Measurements from ENCODE around the gene CACUL1. TPM values are rescaled to one million over a fixed set of nuclear protein-coding genes. Genes with fewer than 3 reads are reported as not detected.

CACUL1 gene
- total and polyA plus RNA-seq, 9 donors, result 13.6 to 31.1 (median 19.4) TPM

DNA sequence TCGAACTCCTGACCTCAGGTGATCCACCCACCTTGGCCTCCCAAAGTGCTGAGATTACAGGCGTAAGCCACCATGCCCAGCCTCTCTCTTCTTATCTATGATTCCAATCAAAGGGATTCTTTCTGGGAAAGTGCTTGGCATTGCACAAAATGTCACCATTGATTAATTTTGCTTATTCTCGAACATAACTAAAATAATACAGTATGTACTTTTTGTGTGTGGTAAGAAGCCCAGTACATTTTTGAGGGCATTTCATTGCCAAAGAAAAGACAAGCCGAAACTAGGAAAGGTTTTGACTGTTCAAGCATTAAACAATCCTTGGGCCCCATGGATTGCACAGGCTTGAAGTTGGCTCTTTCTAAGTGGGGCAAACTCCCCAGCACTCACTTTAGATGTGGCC is 18.3 kb upstream of the CACUL1 start:
- Histone ChIP-seq H3K9me3 (replicated peaks; ENCODE audit: control insufficient read depth, low read depth, low read length) (no peaks in the 10 kb centered on the region), H3K36me3 (ENCODE audit: control insufficient read depth, insufficient read depth, low read length) (no peaks in the 10 kb centered on the region), H3K27me3 (ENCODE audit: control insufficient read depth, insufficient read depth, low read length) (no peaks in the 10 kb centered on the region), H3K4me3 (ENCODE audit: low read length) (no peak overlapping the region), H3K4me1 (ENCODE audit: control insufficient read depth, insufficient read depth, low read length) (no peaks in the 10 kb centered on the region), H3K27ac (ENCODE audit: low read length) (no peak overlapping the region)
- no peak for DNase-seq
- WGBS (ENCODE audit: insufficient coverage), result no CpG with 5 or more reads among the region's 4 CpGs

DNA sequence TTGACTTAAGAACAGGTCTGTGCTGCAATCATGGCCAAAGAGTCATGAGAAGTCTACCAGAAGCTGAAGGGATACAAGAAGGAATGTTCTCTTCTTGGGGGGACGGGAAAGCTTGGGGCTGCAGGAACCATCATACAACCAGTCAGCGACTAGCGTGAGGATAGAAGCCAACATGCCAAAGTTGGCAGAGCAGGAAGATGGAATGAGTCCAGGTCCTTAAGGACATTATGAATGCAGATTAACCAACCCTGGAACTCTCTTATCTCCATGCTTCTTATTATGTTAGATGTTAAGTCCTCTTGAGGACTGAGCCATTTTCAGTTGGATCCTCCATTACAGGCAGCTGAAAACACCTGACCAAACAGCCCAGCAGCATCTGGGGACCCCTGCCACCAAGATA is 17.2 kb upstream of the CACUL1 start:
- Histone ChIP-seq H3K36me3 (ENCODE audit: control insufficient read depth, insufficient read depth, low read length) (no peaks in the 10 kb centered on the region), H3K9me3 (replicated peaks; ENCODE audit: control insufficient read depth, low read depth, low read length) (no peaks in the 10 kb centered on the region), H3K4me3 (ENCODE audit: low read length) (no peak overlapping the region), H3K4me1 (ENCODE audit: control insufficient read depth, insufficient read depth, low read length) (no peaks in the 10 kb centered on the region), H3K27ac (ENCODE audit: low read length) (no peak overlapping the region), H3K27me3 (ENCODE audit: control insufficient read depth, insufficient read depth, low read length) (no peaks in the 10 kb centered on the region)
- WGBS (ENCODE audit: insufficient coverage), result 70% methylated on average over 2 of the region's 3 CpGs
- DNase-seq, result no peak

- no peaks in the 10 kb centered on the region for H3K36me3 ChIP-seq (ENCODE audit: control insufficient read depth, insufficient read depth, low read length)
- no peaks in the 10 kb centered on the region for H3K9me3 ChIP-seq (replicated peaks; ENCODE audit: control insufficient read depth, low read depth, low read length)
- 83% methylated on average over 4 of the region's 9 CpGs for WGBS (ENCODE audit: insufficient coverage)
- no peak overlapping the region for H3K27ac ChIP-seq (ENCODE audit: low read length)
- H3K4me3 ChIP-seq (ENCODE audit: low read length), result no peak overlapping the region
- no peaks in the 10 kb centered on the region for H3K27me3 ChIP-seq (ENCODE audit: control insufficient read depth, insufficient read depth, low read length)
- H3K4me1 ChIP-seq (ENCODE audit: control insufficient read depth, insufficient read depth, low read length), result no peaks in the 10 kb centered on the region
- no peak for DNase-seq
These were observed 15.3 kb upstream of the CACUL1 start for GRCh38 chr10:118769898-118770600.

DNA sequence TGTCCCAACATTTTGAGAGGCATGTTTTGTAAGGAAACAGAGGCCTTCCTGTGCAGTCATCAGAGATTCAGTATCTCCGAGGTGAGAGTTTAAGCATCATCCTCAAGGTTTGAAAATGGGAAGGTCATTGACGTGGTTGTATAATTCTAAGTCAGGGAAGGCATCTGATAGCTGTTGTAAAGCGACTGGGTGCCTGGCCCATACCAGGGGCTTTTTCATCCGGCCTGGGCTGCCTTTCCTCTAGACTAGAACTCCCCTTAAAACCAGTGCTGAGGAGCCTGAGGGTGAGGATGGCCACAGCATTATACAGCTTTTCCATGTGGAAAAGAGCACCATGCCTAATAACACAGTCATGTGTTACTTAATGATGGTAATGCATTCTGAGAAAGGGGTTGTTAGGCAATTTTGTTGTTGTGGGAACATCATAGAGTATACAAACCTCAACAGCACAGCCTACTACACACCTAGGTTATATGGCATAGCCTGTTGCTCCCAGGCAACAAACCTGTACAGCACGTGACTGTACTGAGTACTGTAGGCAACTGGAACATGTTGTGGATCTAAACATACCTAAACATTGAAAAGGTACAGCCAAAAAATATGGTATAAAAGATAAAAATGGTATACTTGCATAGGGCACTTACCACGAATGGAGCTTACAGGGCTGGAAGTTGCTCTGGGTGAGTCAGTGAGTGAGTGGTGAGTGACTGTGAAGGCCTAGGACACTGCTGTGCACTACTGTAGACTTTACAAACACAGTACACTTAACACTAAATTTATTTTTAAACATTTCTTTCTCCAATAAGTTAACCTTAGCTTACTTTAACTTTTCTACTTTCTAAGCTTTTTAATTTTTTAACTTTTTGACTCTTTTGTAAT is 13.5 kb upstream of the CACUL1 start:
- peaks cover 3% of the 10 kb centered on the region for H3K27me3 ChIP-seq (ENCODE audit: control insufficient read depth, insufficient read depth, low read length)
- H3K9me3 ChIP-seq (replicated peaks; ENCODE audit: control insufficient read depth, low read depth, low read length), result no peaks in the 10 kb centered on the region
- no peak for DNase-seq
- H3K36me3 ChIP-seq (ENCODE audit: control insufficient read depth, insufficient read depth, low read length), result no peaks in the 10 kb centered on the region
- no peak overlapping the region for H3K4me3 ChIP-seq (ENCODE audit: low read length)
- no peak overlapping the region for H3K27ac ChIP-seq (ENCODE audit: low read length)
- WGBS (ENCODE audit: insufficient coverage), result no CpG with 5 or more reads among the region's 6 CpGs
- no peaks in the 10 kb centered on the region for H3K4me1 ChIP-seq (ENCODE audit: control insufficient read depth, insufficient read depth, low read length)

DNA sequence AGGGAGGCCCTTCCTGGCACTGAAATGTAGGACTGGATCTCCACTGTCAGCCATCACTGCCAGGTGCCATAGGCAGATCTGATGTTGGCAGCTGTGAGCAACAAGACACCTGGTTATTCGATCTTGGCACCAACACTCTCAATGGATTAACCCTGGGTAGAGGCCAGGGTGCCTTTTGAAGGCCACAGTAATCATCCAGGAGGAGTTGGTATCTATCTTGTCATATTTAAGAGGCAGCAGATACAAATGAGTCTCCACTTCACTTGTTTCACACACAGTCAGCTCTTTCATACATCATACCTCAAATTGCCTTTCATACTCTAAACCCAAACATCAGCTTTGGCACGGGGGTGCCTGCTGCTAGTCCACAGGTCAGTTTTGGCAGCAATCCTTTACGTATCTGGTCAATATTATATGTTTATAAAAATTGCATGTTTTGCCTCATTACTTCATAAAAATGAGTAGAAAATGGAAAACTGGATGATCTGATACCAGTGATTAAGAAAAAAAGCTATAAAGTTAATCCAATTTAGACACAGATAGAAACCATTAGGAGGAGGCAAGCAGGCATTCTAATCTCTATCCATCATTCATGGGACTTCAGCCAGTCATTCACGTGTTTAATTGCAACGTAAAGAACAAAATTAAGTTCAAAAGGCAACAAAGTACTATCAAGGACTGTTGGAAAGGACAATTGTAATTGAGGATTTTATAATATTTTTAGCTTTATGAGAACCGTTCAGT is 12.7 kb upstream of the CACUL1 start:
- no peaks in the 10 kb centered on the region for H3K9me3 ChIP-seq (replicated peaks; ENCODE audit: control insufficient read depth, low read depth, low read length)
- DNase-seq, result no peak
- no peak overlapping the region for H3K27ac ChIP-seq (ENCODE audit: low read length)
- 100% methylated on average over 1 of the region's 6 CpGs for WGBS (ENCODE audit: insufficient coverage)
- H3K4me1 ChIP-seq (ENCODE audit: control insufficient read depth, insufficient read depth, low read length), result no peaks in the 10 kb centered on the region
- H3K27me3 ChIP-seq (ENCODE audit: control insufficient read depth, insufficient read depth, low read length), result peaks cover 3% of the 10 kb centered on the region
- H3K36me3 ChIP-seq (ENCODE audit: control insufficient read depth, insufficient read depth, low read length), result no peaks in the 10 kb centered on the region
- no peak overlapping the region for H3K4me3 ChIP-seq (ENCODE audit: low read length)

DNA sequence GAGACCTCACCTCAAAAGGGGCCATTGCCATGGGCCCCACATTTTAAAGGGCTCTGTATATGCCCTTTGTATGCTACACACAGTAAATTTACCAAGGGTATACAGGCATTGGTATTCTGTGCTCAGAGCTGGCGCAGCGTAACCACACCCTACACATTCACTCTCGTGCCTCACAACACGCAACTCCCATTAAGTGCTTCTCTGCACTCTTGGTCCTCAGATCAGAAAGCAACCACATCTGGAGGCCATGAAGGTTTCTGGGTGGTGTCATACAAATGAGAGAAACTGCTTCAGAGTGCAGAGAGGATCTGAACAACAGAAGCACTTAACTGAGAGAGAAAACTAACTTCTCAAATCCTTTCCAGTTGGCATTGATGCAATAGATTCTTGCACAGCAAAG is 9.4 kb upstream of the CACUL1 start:
- no peak for DNase-seq
- WGBS (ENCODE audit: insufficient coverage), result 100% methylated on average over 2 of the region's 4 CpGs

GRCh38 chr10:118763202-118763988 is 8.6 kb upstream of the CACUL1 start:
- no peaks in the 10 kb centered on the region for H3K36me3 ChIP-seq (ENCODE audit: control insufficient read depth, insufficient read depth, low read length)
- no peaks in the 10 kb centered on the region for H3K9me3 ChIP-seq (replicated peaks; ENCODE audit: control insufficient read depth, low read depth, low read length)
- no peak overlapping the region for H3K4me3 ChIP-seq (ENCODE audit: low read length)
- no peak for DNase-seq
- no peak overlapping the region for H3K27ac ChIP-seq (ENCODE audit: low read length)
- WGBS (ENCODE audit: insufficient coverage), result no CpG with 5 or more reads among the region's 3 CpGs
- peaks cover 3% of the 10 kb centered on the region for H3K27me3 ChIP-seq (ENCODE audit: control insufficient read depth, insufficient read depth, low read length)
- no peaks in the 10 kb centered on the region for H3K4me1 ChIP-seq (ENCODE audit: control insufficient read depth, insufficient read depth, low read length)

More for the DNA sequence above, 9.4 kb upstream of the CACUL1 start:
- no peak overlapping the region for H3K27ac ChIP-seq (ENCODE audit: low read length)
- H3K27me3 ChIP-seq (ENCODE audit: control insufficient read depth, insufficient read depth, low read length), result peaks cover 3% of the 10 kb centered on the region
- no peaks in the 10 kb centered on the region for H3K4me1 ChIP-seq (ENCODE audit: control insufficient read depth, insufficient read depth, low read length)
- no peak overlapping the region for H3K4me3 ChIP-seq (ENCODE audit: low read length)
- no peaks in the 10 kb centered on the region for H3K36me3 ChIP-seq (ENCODE audit: control insufficient read depth, insufficient read depth, low read length)
- H3K9me3 ChIP-seq (replicated peaks; ENCODE audit: control insufficient read depth, low read depth, low read length), result no peaks in the 10 kb centered on the region

DNA sequence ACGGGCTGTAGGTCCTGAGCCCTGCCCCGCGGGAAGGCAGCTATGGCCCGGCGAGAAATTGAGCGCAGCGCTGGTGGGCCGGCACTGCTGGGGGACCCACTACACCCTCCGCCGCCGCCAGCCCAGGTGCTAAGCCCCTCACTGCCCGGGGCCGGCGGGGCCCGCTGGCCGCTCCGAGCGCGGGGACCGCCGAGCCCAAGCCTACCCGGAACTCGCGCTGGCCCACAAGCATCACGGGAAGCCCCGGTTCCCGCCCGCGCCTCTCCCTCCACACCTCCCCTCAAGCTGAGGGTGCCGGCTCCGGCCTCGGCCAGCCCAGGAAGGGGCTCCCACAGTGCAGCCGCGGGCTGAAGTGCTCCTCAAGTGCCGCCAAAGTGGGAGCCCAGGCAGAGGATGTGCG is 5.5 kb upstream of the CACUL1 start:
- H3K9me3 ChIP-seq (replicated peaks; ENCODE audit: control insufficient read depth, low read depth, low read length), result no peaks in the 10 kb centered on the region
- H3K27me3 ChIP-seq (ENCODE audit: control insufficient read depth, insufficient read depth, low read length), result peaks cover 3% of the 10 kb centered on the region
- no peak overlapping the region for H3K4me3 ChIP-seq (ENCODE audit: low read length)
- no peak for DNase-seq
- no peak overlapping the region for H3K27ac ChIP-seq (ENCODE audit: low read length)
- H3K36me3 ChIP-seq (ENCODE audit: control insufficient read depth, insufficient read depth, low read length), result no peaks in the 10 kb centered on the region
- peaks cover 8% of the 10 kb centered on the region for H3K4me1 ChIP-seq (ENCODE audit: control insufficient read depth, insufficient read depth, low read length)
- WGBS (ENCODE audit: insufficient coverage), result 90% methylated on average over 36 of the region's 36 CpGs

GRCh38 chr10:118758449-118758848 is 3.7 kb upstream of the CACUL1 start:
- no CpG with 5 or more reads among the region's 1 CpG for WGBS (ENCODE audit: insufficient coverage)
- no peak for DNase-seq
- H3K27me3 ChIP-seq (ENCODE audit: control insufficient read depth, insufficient read depth, low read length), result no peaks in the 10 kb centered on the region
- H3K27ac ChIP-seq (ENCODE audit: low read length), result no peak overlapping the region
- H3K9me3 ChIP-seq (replicated peaks; ENCODE audit: control insufficient read depth, low read depth, low read length), result no peaks in the 10 kb centered on the region
- H3K4me3 ChIP-seq (ENCODE audit: low read length), result no peak overlapping the region
- no peaks in the 10 kb centered on the region for H3K36me3 ChIP-seq (ENCODE audit: control insufficient read depth, insufficient read depth, low read length)
- peaks cover 8% of the 10 kb centered on the region for H3K4me1 ChIP-seq (ENCODE audit: control insufficient read depth, insufficient read depth, low read length)
